HG02642 (cell line): Measurements from ENCODE around the gene TMC6.
"Not testable (repeated sequence)": the region's sequence is repeated elsewhere in the genome, so short reads cannot be mapped to it uniquely, and the experiment has no call there.

Experiments used
- ATAC-seq: cut with Tn5 transposase; IDR thresholded peaks from one replicate; pipeline ENCODE4 v1.9.1; 2021; ENCODE audit warnings: mild to moderate bottlenecking; ENCODE audit not compliant: unreplicated experiment, poor library complexity

TMC6 gene

GRCh38 chr17:78089576-78090281 is 38.8 kb downstream of the TMC6 start:
- ATAC-seq, result no peak

GRCh38 chr17:78088529-78088928 is 40.0 kb downstream of the TMC6 start:
- ATAC-seq, result no peak

DNA sequence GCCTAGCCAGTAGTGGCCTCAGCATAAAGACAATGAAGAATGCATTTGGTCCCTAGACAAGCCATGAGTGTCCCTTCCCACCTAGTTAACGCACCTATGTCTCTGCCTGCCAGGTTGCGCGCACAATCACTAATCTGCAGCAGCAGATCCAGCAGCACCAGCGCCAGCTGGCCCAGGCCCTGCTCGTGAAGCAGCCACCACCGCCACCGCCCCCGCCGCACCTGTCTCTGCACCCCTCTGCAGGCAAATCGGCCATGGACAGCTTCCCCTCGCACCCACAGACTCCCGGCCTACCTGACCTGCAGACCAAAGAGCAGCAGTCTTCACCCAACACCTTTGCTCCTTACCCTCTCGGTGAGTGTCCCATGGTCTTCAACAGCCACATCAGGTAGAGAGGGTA is 41.8 kb downstream of the TMC6 start:
- no peak for ATAC-seq

- no peak for ATAC-seq
Measured at GRCh38 chr17:78082988-78083387, 45.6 kb downstream of the TMC6 start.

- not testable (repeated sequence) for ATAC-seq
Measured at GRCh38 chr17:78082355-78082872, 46.1 kb downstream of the TMC6 start.

- ATAC-seq, result no peak
Measured at GRCh38 chr17:78081551-78081950, 47.0 kb downstream of the TMC6 start.

DNA sequence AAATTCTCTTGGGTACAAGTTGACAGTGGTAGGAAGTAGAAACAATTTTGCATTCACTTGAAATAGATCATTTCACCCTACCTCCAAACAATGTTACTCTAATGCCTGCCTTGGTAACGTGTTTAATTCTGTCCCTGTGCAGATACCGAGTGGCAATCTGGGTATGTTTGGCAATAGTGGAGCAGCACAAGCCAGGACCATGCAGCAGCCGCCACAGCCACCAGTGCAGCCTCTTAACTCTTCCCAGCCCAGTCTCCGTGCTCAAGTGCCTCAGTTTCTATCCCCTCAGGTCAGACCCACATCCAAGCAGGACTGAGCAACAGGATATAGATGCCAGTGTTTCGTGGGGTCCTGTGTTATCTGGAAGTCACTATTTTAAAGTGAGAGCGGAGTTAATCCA is 49.3 kb downstream of the TMC6 start:
- ATAC-seq, result no peak

GRCh38 chr17:78075545-78075944 is 53.0 kb downstream of the TMC6 start:
- ATAC-seq, result no peak

DNA sequence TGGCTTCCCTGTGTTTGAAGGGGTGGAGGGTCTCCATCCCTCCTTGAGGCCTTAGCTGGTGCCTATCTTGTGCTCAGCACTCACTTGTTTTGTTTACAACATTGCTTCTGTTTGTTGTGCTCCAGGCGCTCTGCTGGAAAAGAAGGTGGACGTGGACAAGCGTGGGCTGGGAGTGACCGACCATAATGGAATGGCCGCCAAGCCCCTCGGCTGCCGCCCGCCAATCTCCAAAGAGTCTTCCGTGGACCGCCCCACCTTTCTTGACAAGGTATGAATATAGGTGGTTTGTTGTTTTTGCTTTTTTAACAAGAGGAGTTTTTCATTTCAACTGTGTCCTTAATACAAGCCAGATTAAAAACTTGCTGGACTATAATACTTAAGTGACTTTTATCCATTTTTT is 53.5 kb downstream of the TMC6 start:
- no peak for ATAC-seq

- no peak for ATAC-seq
Measured at GRCh38 chr17:78072961-78073360, 55.6 kb downstream of the TMC6 start.

- ATAC-seq, result no peak
Measured at GRCh38 chr17:78069695-78070094, 58.9 kb downstream of the TMC6 start.

DNA sequence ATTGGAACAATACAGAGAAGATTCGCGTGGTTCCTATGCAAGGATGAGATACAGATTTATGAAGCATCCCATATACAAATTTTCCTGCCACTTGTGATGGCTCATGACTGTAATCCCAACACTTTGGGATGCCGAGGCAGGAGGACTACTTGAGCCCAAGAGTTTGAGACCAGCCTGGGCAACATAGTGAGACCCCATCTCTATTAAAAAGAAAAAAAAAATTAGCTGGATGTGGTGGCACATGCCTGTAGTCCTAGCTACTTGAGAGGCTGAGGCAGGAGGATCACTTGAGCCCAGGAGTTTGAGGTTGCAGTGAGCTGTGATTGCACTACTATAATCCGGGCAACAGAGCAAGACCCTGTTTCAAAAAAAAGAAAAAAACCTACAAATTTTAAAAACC is 61.6 kb downstream of the TMC6 start:
- not testable (repeated sequence) for ATAC-seq

GRCh38 chr17:78064708-78065107 is 63.8 kb downstream of the TMC6 start:
- no peak for ATAC-seq

DNA sequence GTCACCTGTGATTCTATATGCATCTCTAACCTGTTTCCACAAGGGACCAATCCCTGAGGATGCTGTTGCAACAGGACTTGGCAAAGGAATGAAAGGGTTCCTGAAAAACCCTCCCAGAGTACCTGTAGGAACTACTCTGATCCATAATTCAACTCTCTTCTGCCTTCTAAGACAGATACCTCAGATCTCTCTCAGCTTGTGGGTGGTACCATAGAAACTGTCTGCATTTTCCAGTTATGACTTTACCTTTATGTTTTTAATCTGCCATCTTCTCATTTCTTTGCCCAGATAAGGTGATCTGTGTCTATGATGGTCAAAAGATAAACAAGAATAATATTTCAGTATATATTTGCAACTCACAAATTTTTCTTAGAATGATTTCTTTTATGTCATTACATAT is 65.1 kb downstream of the TMC6 start:
- ATAC-seq, result no peak

DNA sequence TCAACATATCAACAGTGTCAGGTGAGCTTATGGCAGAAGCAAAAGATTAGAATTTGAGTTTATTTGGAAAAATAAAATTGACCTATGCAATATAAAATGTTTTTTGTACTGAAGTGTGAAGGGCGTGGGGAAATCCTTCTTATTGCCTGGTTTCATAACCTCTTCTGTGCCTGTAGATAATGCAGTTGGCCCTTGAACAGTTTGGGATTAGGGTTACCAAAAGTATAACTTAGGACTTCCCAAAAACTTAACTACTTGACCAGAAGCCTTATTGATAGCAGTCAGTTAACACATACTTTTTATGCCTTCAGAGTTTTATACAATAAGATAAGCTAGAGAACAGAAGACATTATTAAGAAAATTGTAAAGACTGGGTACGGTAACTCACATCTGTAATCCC is 66.0 kb downstream of the TMC6 start:
- ATAC-seq, result no peak
